ENCODE data around the gene FA2H.

DNA sequence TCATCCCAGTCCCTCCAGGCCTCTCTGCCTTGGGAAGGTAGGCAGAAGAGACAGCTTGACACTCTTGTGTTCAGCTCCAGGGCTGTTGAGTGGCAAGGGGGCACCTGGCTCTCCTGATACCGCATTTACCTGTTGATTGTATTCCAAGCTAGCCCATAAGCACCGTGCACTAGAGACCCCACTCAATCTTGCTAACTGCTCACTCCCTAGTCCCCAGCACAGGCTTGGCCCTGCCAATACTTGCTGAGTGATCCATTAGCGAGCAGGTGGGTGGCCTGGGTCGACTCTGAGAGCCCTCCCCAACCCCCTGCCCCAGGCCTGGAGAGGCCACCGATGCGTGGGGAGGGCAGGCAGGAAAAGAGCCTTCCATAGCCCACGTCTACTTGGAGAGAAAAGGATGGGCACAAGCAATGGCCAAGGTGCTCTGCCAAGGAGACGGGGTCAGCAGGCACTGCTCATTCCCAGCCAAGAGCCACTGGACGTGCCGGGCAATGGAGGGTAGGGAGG is 29.5 kb downstream of the FA2H start:
- TF ChIP-seq, protein P1, sequence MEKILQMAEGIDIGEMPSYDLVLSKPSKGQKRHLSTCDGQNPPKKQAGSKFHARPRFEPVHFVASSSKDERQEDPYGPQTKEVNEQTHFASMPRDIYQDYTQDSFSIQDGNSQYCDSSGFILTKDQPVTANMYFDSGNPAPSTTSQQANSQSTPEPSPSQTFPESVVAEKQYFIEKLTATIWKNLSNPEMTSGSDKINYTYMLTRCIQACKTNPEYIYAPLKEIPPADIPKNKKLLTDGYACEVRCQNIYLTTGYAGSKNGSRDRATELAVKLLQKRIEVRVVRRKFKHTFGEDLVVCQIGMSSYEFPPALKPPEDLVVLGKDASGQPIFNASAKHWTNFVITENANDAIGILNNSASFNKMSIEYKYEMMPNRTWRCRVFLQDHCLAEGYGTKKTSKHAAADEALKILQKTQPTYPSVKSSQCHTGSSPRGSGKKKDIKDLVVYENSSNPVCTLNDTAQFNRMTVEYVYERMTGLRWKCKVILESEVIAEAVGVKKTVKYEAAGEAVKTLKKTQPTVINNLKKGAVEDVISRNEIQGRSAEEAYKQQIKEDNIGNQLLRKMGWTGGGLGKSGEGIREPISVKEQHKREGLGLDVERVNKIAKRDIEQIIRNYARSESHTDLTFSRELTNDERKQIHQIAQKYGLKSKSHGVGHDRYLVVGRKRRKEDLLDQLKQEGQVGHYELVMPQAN (conservative IDR thresholded peaks at IDR 0.05), result no peak
- TF ChIP-seq TAF1 (IDR thresholded peaks at IDR 0.05; ENCODE audit: borderline replicate concordance, low read depth, low read length) (no peak), BCL11A (IDR thresholded peaks at IDR 0.05; ENCODE audit: low read depth, low read length) (no peak), POLR2A (IDR thresholded peaks at IDR 0.05; ENCODE audit: low read depth, low read length) (no peak), ZNF24 (IDR thresholded peaks at IDR 0.05) (no peak), EZH2 (IDR thresholded peaks at IDR 0.05; ENCODE audit: borderline replicate concordance, control insufficient read depth, low read depth, low read length) (no peak)
- TF ChIP-seq, protein P2, sequence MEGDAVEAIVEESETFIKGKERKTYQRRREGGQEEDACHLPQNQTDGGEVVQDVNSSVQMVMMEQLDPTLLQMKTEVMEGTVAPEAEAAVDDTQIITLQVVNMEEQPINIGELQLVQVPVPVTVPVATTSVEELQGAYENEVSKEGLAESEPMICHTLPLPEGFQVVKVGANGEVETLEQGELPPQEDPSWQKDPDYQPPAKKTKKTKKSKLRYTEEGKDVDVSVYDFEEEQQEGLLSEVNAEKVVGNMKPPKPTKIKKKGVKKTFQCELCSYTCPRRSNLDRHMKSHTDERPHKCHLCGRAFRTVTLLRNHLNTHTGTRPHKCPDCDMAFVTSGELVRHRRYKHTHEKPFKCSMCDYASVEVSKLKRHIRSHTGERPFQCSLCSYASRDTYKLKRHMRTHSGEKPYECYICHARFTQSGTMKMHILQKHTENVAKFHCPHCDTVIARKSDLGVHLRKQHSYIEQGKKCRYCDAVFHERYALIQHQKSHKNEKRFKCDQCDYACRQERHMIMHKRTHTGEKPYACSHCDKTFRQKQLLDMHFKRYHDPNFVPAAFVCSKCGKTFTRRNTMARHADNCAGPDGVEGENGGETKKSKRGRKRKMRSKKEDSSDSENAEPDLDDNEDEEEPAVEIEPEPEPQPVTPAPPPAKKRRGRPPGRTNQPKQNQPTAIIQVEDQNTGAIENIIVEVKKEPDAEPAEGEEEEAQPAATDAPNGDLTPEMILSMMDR (IDR thresholded peaks at IDR 0.05 in 2 of 3, conservative IDR thresholded peaks at IDR 0.05 in 1 of 3; ENCODE audit: control insufficient read depth in 2 of 3, extremely low read depth in 1 of 3, insufficient read depth in 1 of 3, low read depth in 3 of 3, low read length in 3 of 3), result no peak
- TF ChIP-seq, protein P3, sequence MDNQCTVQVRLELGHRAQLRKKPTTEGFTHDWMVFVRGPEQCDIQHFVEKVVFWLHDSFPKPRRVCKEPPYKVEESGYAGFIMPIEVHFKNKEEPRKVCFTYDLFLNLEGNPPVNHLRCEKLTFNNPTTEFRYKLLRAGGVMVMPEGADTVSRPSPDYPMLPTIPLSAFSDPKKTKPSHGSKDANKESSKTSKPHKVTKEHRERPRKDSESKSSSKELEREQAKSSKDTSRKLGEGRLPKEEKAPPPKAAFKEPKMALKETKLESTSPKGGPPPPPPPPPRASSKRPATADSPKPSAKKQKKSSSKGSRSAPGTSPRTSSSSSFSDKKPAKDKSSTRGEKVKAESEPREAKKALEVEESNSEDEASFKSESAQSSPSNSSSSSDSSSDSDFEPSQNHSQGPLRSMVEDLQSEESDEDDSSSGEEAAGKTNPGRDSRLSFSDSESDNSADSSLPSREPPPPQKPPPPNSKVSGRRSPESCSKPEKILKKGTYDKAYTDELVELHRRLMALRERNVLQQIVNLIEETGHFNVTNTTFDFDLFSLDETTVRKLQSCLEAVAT (IDR thresholded peaks at IDR 0.05), result no peak
